OCI-LY3 (cell line): ENCODE data around the gene TOM1L2.

Source experiments
- CTCF ChIP-seq: fragments of 200-600, 300-600 bp; sonication (generic); IDR thresholded peaks from 2 replicates; pipeline ENCODE4 v1.5.1; 2014; ENCODE audit warnings: antibody characterized with exemption, low read length, low read depth
- EZH2phosphoT487 ChIP-seq: fragments of 200-600 bp; shearing (Covaris generic); IDR thresholded peaks from 2 replicates; pipeline ENCODE4 v1.6.1; 2018; ENCODE audit warnings: antibody characterized with exemption, mixed run types, low read depth

- no peak for TF ChIP-seq CTCF
- TF ChIP-seq EZH2phosphoT487 = no peak
Measured at GRCh38 chr17:17924857-17925250, 47.3 kb downstream of the TOM1L2 start.
